AG04450 (cell line): ENCODE data around the gene OR13J1. TPM values are rescaled to one million over a fixed set of nuclear protein-coding genes. Genes with fewer than 3 reads are reported as not detected.
"Not testable (repeated sequence)": the region's sequence is repeated elsewhere in the genome, so short reads cannot be mapped to it uniquely, and the experiment has no call there.

Source experiments
- CTCF ChIA-PET: fragments of 300-600, 350-600 bp; formaldehyde crosslinking; extraction: SDS; loops from one replicate; lab custom pipeline; 2022; ENCODE audit warnings: antibody characterized with exemption, inconsistent platforms; lab: Charles Lee
- POLR2A ChIA-PET: fragments of 350-600 bp; formaldehyde crosslinking; extraction: SDS; loops from one replicate; lab custom pipeline; 2021; ENCODE audit warnings: antibody characterized with exemption, inconsistent platforms; lab: Yijun Ruan, JAX
- DNase-seq: peaks from one replicate; pipeline ENCODE4 v3.0.0-alpha.2; 2011; ENCODE audit warnings: low read depth, low spot score
- H3K27ac ChIP-seq: one replicate; pipeline ENCODE4 v1.5.1; 2012; ENCODE audit warnings: low read depth, low read length, control low read depth
- H3K27me3 ChIP-seq: one replicate; pipeline ENCODE4 v1.6.0; 2012; ENCODE audit warnings: low read length; ENCODE audit not compliant: control insufficient read depth, insufficient read depth
- H3K4me3 ChIP-seq: 2 replicates; pipeline ENCODE4 v1.5.1; 2011; ENCODE audit warnings: mild to moderate bottlenecking, low read depth, low read length, control low read depth
- H3K9me3 ChIP-seq: 2 replicates; pipeline ENCODE4 v1.5.1; 2012; ENCODE audit warnings: low read length; ENCODE audit not compliant: control insufficient read depth, insufficient read depth
- CTCF ChIP-seq: IDR thresholded peaks from 2 replicates; pipeline ENCODE4 v1.5.1; 2011; ENCODE audit warnings: low read depth, low read length, control low read depth, inconsistent platforms
- polyA plus RNA-seq: library from polyadenylated mRNA; depleted of rRNA; stranded (reverse); fragments of >200 nt; gene quantifications from 2 replicates; pipeline ENCODE4 v1.2.3, GENCODE V29; 2011

Gene OR13J1
- polyA plus RNA-seq, 1 experiment: not detected

GRCh38 chr9:35915681-35916294, 45.6 kb upstream of the OR13J1 start:
- ChIA-PET POLR2A (no interaction called here), CTCF (no interaction called here)
- no peaks in the 10 kb centered on the region; the same call in 1 of the 2 replicates for H3K9me3 ChIP-seq
- no peak for DNase-seq
- no peak overlapping the region for H3K27ac ChIP-seq
- H3K4me3 ChIP-seq: no peak overlapping the region
- no peak for TF ChIP-seq CTCF
- no peaks in the 10 kb centered on the region for H3K27me3 ChIP-seq

DNA sequence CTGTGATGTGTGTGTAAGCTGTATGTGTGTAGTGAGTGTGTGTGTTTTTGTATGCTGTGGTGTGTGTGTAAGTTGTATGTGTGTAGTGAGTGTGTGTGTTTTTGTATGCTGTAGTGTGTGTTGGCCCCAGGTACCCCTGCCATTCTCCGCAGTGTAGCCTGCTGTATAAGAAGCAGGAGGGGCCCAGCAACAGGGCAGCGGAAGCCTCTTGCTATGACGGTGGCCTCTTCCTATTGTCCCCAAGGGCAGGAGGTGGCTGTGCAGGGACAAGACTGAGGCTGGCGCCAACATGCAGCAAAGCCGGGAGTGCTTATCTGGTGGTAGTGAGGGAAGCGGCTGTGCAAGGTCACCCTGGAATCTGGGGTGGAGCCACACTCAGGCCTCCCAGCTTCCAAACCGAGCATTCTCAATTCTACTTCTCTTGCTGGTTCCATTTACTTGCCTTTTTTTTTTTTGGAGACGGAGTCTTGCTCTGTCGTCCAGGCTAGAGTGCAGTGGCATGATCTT, 44.2 kb upstream of the OR13J1 start:
- POLR2A ChIA-PET: no interaction called here
- Histone ChIP-seq H3K27me3 (no peaks in the 10 kb centered on the region), H3K9me3 (no peaks in the 10 kb centered on the region; the same call in 1 of the 2 replicates), H3K27ac (no peak overlapping the region), H3K4me3 (no peak overlapping the region)
- DNase-seq: no peak
- no peak for TF ChIP-seq CTCF
- CTCF ChIA-PET: no interaction called here

DNA sequence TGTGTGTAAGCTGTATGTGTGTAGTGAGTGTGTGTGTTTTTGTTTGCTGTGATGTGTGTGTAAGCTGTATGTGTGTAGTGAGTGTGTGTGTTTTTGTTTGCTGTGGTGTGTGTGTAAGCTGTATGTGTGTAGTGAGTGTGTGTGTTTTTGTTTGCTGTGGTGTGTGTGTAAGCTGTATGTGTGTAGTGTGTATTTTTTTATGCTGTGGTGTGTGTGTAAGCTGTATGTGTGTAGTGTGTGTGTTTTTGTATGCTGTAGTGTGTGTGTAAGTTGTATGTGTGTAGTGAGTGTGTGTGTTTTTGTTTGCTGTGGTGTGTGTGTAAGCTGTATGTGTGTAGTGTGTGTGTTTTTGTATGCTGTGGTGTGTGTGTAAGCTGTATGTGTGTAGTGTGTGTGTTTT, 43.2 kb upstream of the OR13J1 start:
- H3K4me3 ChIP-seq, H3K27me3 ChIP-seq, POLR2A ChIA-PET, H3K27ac ChIP-seq, DNase-seq, H3K9me3 ChIP-seq: not testable (repeated sequence)
- CTCF ChIA-PET: interaction anchor here (13.6 kb wide), 1 partner anchor 32 kb away, joined by 153 read pairs; no protein-coding TSS in a partner anchor

DNA sequence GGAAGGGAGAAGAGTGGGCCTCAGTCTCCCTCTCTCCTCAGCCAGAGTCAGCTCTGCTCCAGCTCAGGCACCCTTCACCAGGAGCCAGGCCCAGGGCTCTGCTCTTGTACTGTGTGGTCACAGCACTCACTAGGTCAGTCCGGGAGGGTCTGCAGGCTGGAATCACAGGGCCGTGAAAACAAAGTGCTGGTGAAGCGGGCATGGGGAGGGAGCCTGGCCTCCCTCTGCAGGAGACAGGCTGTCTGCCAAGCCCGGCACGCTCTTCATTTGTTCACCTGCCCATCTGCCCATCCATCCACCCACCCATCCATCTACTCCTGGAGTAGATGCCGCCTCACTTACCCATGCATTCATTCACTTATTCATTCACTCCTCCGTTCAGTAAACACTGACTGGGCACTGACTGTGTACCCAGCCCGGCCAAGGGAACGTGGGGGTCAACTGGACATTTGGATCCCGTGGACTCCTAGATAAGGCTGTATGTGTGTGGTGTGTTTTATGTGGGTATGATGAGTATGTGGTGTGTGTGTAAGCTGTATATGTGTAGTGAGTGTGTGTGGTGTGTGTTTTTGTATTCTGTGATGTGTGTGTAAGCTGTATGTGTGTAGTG, 42.7 kb upstream of the OR13J1 start:
- TF ChIP-seq CTCF: no peak
- H3K9me3 ChIP-seq: no peaks in the 10 kb centered on the region; the same call in 1 of the 2 replicates
- H3K27ac ChIP-seq: no peak overlapping the region
- no peak overlapping the region for H3K4me3 ChIP-seq
- ChIA-PET CTCF (interaction anchor here (13.6 kb wide), 1 partner anchor 32 kb away, joined by 153 read pairs; no protein-coding TSS in a partner anchor), POLR2A (no interaction called here)
- DNase-seq: no peak
- no peaks in the 10 kb centered on the region for H3K27me3 ChIP-seq

DNA sequence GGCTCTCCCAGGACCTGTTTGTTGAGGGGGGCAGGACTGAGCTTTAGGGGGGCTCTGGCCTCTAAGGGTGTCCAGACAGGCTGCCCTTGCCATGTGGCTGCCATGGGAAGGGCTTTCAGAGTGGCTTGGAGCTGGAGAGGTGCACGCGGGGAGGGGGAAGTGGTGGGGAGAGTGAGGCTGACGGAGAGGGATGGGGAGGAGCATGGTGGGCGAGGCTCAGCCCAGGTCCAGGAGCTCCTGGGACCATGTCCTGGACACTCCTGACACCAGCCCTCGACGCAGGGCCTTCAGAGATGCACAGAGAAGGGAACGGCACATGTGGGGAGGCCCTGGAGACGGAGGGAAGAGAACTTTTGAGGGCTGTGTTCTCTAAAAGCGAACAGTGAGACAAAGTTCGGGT, 41.5 kb upstream of the OR13J1 start:
- CTCF ChIA-PET: interaction anchor here (0.6 to 13.6 kb wide), 11 partner anchors 8 to 317 kb away, joined by 3 to 153 read pairs (median 6); no protein-coding TSS in a partner anchor
- Histone ChIP-seq H3K9me3 (no peaks in the 10 kb centered on the region; the same call in 1 of the 2 replicates), H3K27me3 (no peaks in the 10 kb centered on the region), H3K27ac (no peak overlapping the region), H3K4me3 (no peak overlapping the region)
- DNase-seq: no peak
- POLR2A ChIA-PET: interaction anchor here (0.5 kb wide), 1 partner anchor 34 kb away, joined by 5 read pairs; no protein-coding TSS in a partner anchor
- no peak for TF ChIP-seq CTCF
